Liver (tissue), 9 donors: ENCODE results near the gene OGFOD1. TPM values are rescaled to one million over a fixed set of nuclear protein-coding genes. Genes with fewer than 3 reads are reported as not detected.

ENCODE experiments used
- DNase-seq: peaks from one replicate; pipeline ENCODE4 v3.0.0-alpha.2; 2017; ENCODE audit warnings: low spot score
- H3K27ac ChIP-seq, 2 donors: one replicate each; pipeline ENCODE4 v1.7.0; 2013; ENCODE audit warnings: inconsistent platforms in 2 of 2, low read length in 2 of 2, control low read depth in 1 of 2, low read depth in 1 of 2, mild to moderate bottlenecking in 1 of 2
- H3K27me3 ChIP-seq, 4 donors: one replicate each; pipeline versions ENCODE4 v1.6.1 to v1.7.0; 2013; ENCODE audit warnings: low read length in 3 of 4, inconsistent platforms in 1 of 4, mild to moderate bottlenecking in 1 of 4, moderate library complexity in 1 of 4; ENCODE audit not compliant: control insufficient read depth in 4 of 4, insufficient read depth in 4 of 4
- H3K36me3 ChIP-seq, 4 donors: one replicate each; pipeline versions ENCODE4 v1.6.1 to v1.7.0; 2013; ENCODE audit warnings: low read length in 3 of 4, mild to moderate bottlenecking in 3 of 4, low read depth in 1 of 4, moderate library complexity in 1 of 4; ENCODE audit not compliant: control insufficient read depth in 4 of 4, insufficient read depth in 3 of 4
- H3K4me1 ChIP-seq, 4 donors: one replicate each; pipeline versions ENCODE4 v1.6.1 to v1.7.0; 2013; ENCODE audit warnings: low read length in 3 of 4, mild to moderate bottlenecking in 3 of 4, moderate library complexity in 1 of 4; ENCODE audit not compliant: control insufficient read depth in 4 of 4, insufficient read depth in 4 of 4
- H3K4me3 ChIP-seq, 3 donors: one replicate each; pipeline versions ENCODE4 v1.6.1 to v1.7.0; 2013; ENCODE audit warnings: low read length in 3 of 3, control low read depth in 1 of 3, low read depth in 1 of 3, mild to moderate bottlenecking in 1 of 3
- H3K9ac ChIP-seq, 2 donors: one replicate each; pipeline ENCODE4 v1.7.0; 2013; ENCODE audit warnings: low read length in 2 of 2, mild to moderate bottlenecking in 2 of 2, moderate library complexity in 2 of 2, control low read depth in 1 of 2, low read depth in 1 of 2
- H3K9me3 ChIP-seq, 4 donors: one replicate each; pipeline versions ENCODE4 v1.6.1 to v1.7.0; 2013; ENCODE audit warnings: low read length in 3 of 4; ENCODE audit not compliant: control insufficient read depth in 4 of 4
- EGR1 ChIP-seq, 2 donors: IDR thresholded peaks; 2 replicates each; pipeline ENCODE4 v1.6.1; 2016 to 2018; ENCODE audit warnings: antibody characterized with exemption in 2 of 2, low read depth in 2 of 2
- FOXA1 ChIP-seq: IDR thresholded peaks from 2 replicates; pipeline ENCODE4 v1.6.1; 2016; ENCODE audit warnings: antibody characterized with exemption
- FOXA2 ChIP-seq: IDR thresholded peaks from 2 replicates; pipeline ENCODE4 v1.6.1; 2016; ENCODE audit warnings: antibody characterized with exemption
- GABPA ChIP-seq, 2 donors: IDR thresholded peaks in 1 of 2; conservative IDR thresholded peaks in 1 of 2; 2 replicates each; pipeline ENCODE4 v1.6.1; 2016; ENCODE audit warnings: antibody characterized with exemption in 2 of 2, mild to moderate bottlenecking in 1 of 2, moderate library complexity in 1 of 2
- HNF4G ChIP-seq: IDR thresholded peaks from 2 replicates; pipeline ENCODE4 v1.6.1; 2016; ENCODE audit warnings: antibody characterized with exemption
- JUND ChIP-seq, 2 donors: IDR thresholded peaks; 2 replicates each; pipeline ENCODE4 v1.6.1; 2016; ENCODE audit warnings: antibody characterized with exemption in 2 of 2
- NR2F2 ChIP-seq: IDR thresholded peaks from 2 replicates; pipeline ENCODE4 v1.6.1; 2016; ENCODE audit warnings: antibody characterized with exemption
- RAD21 ChIP-seq, 2 donors: IDR thresholded peaks; 2 replicates each; pipeline ENCODE4 v1.6.1; 2016; ENCODE audit warnings: antibody characterized with exemption in 2 of 2, mild to moderate bottlenecking in 2 of 2
- RXRA ChIP-seq, 2 donors: IDR thresholded peaks; 2 replicates each; pipeline ENCODE4 v1.6.1; 2017 to 2018; ENCODE audit warnings: antibody characterized with exemption in 2 of 2, mild to moderate bottlenecking in 1 of 2
- SP1 ChIP-seq: IDR thresholded peaks from 2 replicates; pipeline ENCODE4 v1.6.1; 2018; ENCODE audit warnings: antibody characterized with exemption, mild to moderate bottlenecking
- TAF1 ChIP-seq: conservative IDR thresholded peaks from 2 replicates; pipeline ENCODE4 v1.6.1; 2016; ENCODE audit warnings: antibody characterized with exemption, mild to moderate bottlenecking
- WGBS: extraction: QIAGEN DNeasy Blood & Tissue Kit; methylation state at CpG from one replicate; pipeline ENCODE4 v1.1.7; 2013; 5-methylcytosine and 5-hydroxymethylcytosine counted together
- polyA plus RNA-seq, 2 donors: library from polyadenylated mRNA; stranded (reverse) in 1 of 2; unstranded in 1 of 2; fragments of 200-250 nt in 1 of 2; fragments of >200 nt in 1 of 2; fragmentation: Nextera tagmentation in 1 of 2; extraction: Ambion mirVana in 1 of 2; gene quantifications; one replicate each; pipeline versions ENCODE4 v1.2.1 to v1.2.3, GENCODE V29; 2013 to 2015
- total RNA-seq, 2 donors: library from RNA; depleted of rRNA; stranded (reverse); fragments of >200 nt; gene quantifications; one replicate each; pipeline ENCODE4 v1.2.3, GENCODE V29; 2014
- TF ChIP-seq, protein P1 (sequence below): IDR thresholded peaks from 2 replicates; pipeline ENCODE4 v1.6.1; 2016; ENCODE audit warnings: antibody characterized with exemption
- TF ChIP-seq, protein P2 (sequence below): IDR thresholded peaks from 2 replicates; pipeline ENCODE4 v1.6.1; 2016; ENCODE audit warnings: antibody characterized with exemption
- TF ChIP-seq, protein P3 (sequence below): IDR thresholded peaks from 2 replicates; pipeline ENCODE4 v1.6.1; 2016; ENCODE audit warnings: antibody characterized with exemption
- TF ChIP-seq, protein P4 (sequence below): IDR thresholded peaks from 2 replicates; pipeline ENCODE4 v1.6.1; 2016; ENCODE audit warnings: antibody characterized with exemption, mild to moderate bottlenecking
- donor health status: healthy.
- donor health status: healthy.
- donor health status: healthy.
- donor health status: healthy.
- donor health status: healthy.

The OGFOD1 gene
- total and polyA plus RNA-seq, 4 donors: 15.5 to 40.2 (median 21.2) TPM

DNA sequence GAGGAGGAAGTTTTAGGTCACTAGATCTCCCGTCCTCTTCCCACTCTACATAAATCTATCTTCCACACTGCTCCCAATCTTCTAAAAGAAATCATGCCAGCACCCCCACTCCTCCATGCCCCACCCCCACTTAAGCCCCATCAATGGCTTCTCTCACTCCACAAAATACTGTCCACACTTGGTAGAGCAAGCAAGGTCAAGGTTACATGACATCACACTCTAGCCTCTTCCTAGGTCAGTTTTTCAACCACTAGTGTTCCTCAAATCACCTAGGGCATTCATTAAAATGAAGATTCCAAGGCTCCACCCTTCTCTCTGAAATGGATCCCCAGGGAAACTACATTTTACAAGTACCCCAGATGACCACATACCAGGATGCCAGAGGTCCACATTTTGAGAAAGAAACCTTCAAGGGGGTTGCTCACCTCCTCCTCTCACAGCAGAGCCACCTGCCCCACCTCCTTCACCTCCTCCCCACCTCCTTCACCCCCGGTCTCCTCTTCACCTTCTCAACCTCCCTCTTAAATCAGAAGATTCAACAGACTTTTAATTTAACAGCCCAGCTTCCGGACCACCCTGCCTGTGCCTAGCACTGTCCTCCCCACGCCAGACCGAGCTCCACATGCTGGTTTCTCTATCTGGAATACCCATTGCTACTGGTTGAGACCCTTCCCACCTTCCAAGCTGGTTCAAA lies 29.2 kb upstream of the OGFOD1 start:
- Histone ChIP-seq H3K27me3 (no peaks in the 10 kb centered on the region), H3K36me3 (no peaks in the 10 kb centered on the region), H3K27ac (no peak overlapping the region), H3K4me1 (peaks cover 10 to 25% (median 17%) of the 10 kb centered on the region in 4 donors), H3K4me3 (no peak overlapping the region), H3K9me3 (no peaks in the 10 kb centered on the region), H3K9ac (no peak overlapping the region)
- TF ChIP-seq GABPA (IDR thresholded peaks at IDR 0.05 in 1 of 2, conservative IDR thresholded peaks at IDR 0.05 in 1 of 2) (no peak), RXRA (IDR thresholded peaks at IDR 0.05) (no peak), RAD21 (IDR thresholded peaks at IDR 0.05) (no peak), SP1 (no peak)
- TF ChIP-seq, protein P1, sequence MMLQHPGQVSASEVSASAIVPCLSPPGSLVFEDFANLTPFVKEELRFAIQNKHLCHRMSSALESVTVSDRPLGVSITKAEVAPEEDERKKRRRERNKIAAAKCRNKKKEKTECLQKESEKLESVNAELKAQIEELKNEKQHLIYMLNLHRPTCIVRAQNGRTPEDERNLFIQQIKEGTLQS: no peak
- DNase-seq: no peak
- 94% methylated on average over 5 of the region's 5 CpGs for WGBS

DNA sequence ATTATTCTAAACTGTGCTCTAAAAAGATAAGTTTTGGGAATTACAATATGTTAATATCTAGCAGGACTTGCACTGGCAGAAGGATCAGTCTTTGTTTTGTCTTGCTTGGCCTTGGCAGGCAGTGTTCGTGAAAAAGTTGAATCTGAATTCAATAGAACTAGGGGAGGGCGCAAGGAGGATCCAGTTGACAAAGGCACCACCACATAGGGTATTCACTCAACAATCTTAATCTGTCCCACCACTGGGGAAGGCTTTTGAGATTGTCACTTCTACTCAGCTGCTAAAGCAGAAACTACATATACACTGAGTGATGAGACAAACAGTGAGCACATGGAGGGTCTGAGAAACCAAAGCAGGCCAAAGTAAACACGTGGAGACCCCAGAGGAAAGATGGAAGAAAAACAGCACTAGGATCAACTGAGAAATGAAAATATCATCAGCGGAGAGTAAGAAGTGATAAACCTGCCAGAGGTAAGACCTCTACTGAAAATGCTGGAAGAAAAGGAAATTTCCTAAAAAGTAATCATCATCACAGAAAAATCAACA lies 28.4 kb upstream of the OGFOD1 start:
- 69% methylated on average over 4 of the region's 4 CpGs for WGBS
- no peak overlapping the region for H3K9ac ChIP-seq
- H3K36me3 ChIP-seq: no peaks in the 10 kb centered on the region
- H3K4me3 ChIP-seq: no peak overlapping the region
- no peaks in the 10 kb centered on the region for H3K9me3 ChIP-seq
- H3K27me3 ChIP-seq: no peaks in the 10 kb centered on the region
- TF ChIP-seq, protein P2, sequence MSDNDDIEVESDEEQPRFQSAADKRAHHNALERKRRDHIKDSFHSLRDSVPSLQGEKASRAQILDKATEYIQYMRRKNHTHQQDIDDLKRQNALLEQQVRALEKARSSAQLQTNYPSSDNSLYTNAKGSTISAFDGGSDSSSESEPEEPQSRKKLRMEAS: no peak
- TF ChIP-seq, protein P3, sequence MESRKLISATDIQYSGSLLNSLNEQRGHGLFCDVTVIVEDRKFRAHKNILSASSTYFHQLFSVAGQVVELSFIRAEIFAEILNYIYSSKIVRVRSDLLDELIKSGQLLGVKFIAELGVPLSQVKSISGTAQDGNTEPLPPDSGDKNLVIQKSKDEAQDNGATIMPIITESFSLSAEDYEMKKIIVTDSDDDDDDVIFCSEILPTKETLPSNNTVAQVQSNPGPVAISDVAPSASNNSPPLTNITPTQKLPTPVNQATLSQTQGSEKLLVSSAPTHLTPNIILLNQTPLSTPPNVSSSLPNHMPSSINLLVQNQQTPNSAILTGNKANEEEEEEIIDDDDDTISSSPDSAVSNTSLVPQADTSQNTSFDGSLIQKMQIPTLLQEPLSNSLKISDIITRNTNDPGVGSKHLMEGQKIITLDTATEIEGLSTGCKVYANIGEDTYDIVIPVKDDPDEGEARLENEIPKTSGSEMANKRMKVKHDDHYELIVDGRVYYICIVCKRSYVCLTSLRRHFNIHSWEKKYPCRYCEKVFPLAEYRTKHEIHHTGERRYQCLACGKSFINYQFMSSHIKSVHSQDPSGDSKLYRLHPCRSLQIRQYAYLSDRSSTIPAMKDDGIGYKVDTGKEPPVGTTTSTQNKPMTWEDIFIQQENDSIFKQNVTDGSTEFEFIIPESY: no peak
- TF ChIP-seq RAD21 (IDR thresholded peaks at IDR 0.05): no peak
- TF ChIP-seq FOXA2: no peak
- TF ChIP-seq, protein P4, sequence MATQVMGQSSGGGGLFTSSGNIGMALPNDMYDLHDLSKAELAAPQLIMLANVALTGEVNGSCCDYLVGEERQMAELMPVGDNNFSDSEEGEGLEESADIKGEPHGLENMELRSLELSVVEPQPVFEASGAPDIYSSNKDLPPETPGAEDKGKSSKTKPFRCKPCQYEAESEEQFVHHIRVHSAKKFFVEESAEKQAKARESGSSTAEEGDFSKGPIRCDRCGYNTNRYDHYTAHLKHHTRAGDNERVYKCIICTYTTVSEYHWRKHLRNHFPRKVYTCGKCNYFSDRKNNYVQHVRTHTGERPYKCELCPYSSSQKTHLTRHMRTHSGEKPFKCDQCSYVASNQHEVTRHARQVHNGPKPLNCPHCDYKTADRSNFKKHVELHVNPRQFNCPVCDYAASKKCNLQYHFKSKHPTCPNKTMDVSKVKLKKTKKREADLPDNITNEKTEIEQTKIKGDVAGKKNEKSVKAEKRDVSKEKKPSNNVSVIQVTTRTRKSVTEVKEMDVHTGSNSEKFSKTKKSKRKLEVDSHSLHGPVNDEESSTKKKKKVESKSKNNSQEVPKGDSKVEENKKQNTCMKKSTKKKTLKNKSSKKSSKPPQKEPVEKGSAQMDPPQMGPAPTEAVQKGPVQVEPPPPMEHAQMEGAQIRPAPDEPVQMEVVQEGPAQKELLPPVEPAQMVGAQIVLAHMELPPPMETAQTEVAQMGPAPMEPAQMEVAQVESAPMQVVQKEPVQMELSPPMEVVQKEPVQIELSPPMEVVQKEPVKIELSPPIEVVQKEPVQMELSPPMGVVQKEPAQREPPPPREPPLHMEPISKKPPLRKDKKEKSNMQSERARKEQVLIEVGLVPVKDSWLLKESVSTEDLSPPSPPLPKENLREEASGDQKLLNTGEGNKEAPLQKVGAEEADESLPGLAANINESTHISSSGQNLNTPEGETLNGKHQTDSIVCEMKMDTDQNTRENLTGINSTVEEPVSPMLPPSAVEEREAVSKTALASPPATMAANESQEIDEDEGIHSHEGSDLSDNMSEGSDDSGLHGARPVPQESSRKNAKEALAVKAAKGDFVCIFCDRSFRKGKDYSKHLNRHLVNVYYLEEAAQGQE: no peak
- TF ChIP-seq TAF1: no peak
- no peak for TF ChIP-seq EGR1 (IDR thresholded peaks at IDR 0.05; ENCODE audit: low read depth in 2 of 2)
- no peak for TF ChIP-seq FOXA1
- TF ChIP-seq, protein P1: no peak
- TF ChIP-seq SP1: no peak
- no peak for TF ChIP-seq JUND (IDR thresholded peaks at IDR 0.05)
- TF ChIP-seq HNF4G: no peak
- no peak for TF ChIP-seq NR2F2
- DNase-seq: no peak
- peak overlapping the region in 1 of 2 donors; percentile 82 for H3K27ac ChIP-seq
- peaks cover 9 to 25% (median 17%) of the 10 kb centered on the region in 4 donors for H3K4me1 ChIP-seq
